Measurements from ENCODE around the gene HSD17B12.

Gene HSD17B12

DNA sequence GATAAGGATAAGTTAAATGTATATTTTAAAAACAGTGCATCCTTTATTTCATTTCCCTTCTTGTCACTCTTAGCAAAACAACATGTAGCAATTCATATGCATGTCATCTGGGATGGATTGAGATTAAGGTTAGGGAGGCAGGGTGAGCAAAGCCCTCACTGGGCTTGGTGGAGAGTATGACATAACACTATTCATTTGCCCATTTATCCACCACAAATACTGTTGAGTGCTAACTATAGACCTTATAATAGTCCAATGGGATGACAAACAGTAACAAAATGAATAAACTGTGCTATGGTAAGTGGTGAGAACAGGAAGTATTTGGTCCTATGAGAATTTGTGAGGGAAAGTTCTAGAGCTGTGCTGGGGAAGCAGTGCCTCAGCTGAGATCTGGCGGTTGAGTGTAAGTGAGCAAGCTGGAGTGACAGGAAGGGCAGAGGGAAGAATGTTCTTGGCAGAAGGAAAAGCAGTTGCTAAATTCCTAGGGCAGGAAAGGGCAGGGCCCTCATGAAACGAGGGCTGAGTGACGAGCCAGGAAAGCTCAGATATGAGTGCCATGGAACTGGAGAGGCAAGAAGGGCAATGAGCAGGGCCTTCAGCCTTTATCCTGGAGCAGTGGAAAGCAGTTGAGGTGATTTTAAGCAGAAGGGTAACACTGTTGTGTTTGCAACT is 6.7 kb downstream of the HSD17B12 start:
- H3K36me3 ChIP-seq (ENCODE audit: insufficient read depth, low read length), result peaks cover 42% of the 10 kb centered on the region
- no peaks in the 10 kb centered on the region for H3K9me3 ChIP-seq (ENCODE audit: low read length)
- H3K9ac ChIP-seq (ENCODE audit: low read length), result no peak overlapping the region
- H3K4me1 ChIP-seq (ENCODE audit: insufficient read depth, low read length, severe bottlenecking), result peaks cover 70% of the 10 kb centered on the region
- no peak overlapping the region for H2AFZ ChIP-seq (ENCODE audit: low read length)
- H3K9me2 ChIP-seq (ENCODE audit: low read depth, low read length), result no peaks in the 10 kb centered on the region
- H3F3A ChIP-seq (ENCODE audit: insufficient read depth, low read length), result no peaks in the 10 kb centered on the region
- H3K79me2 ChIP-seq (ENCODE audit: insufficient read depth, low read length), result peaks cover 63% of the 10 kb centered on the region
- no peaks in the 10 kb centered on the region for H3K27me3 ChIP-seq (ENCODE audit: insufficient read depth, low read length)
- TF ChIP-seq CTCF (IDR thresholded peaks at IDR 0.05; ENCODE audit: low read length) (no peak), EZH2 (IDR thresholded peaks at IDR 0.05; ENCODE audit: borderline replicate concordance, low read length) (no peak)
- H3K4me2 ChIP-seq (ENCODE audit: low read length), result no peak overlapping the region
- no peak overlapping the region for H3K27ac ChIP-seq (ENCODE audit: low read depth, low read length, poor library complexity, severe bottlenecking)
- H3K4me3 ChIP-seq (ENCODE audit: low read depth, low read length, poor library complexity, severe bottlenecking), result no peak overlapping the region
- H4K20me1 ChIP-seq (ENCODE audit: insufficient read depth, low read length), result no peaks in the 10 kb centered on the region

- no peak overlapping the region for H3K9ac ChIP-seq (ENCODE audit: low read length)
- no peak overlapping the region for H3K27ac ChIP-seq (ENCODE audit: low read depth, low read length, poor library complexity, severe bottlenecking)
- TF ChIP-seq EZH2 (IDR thresholded peaks at IDR 0.05; ENCODE audit: borderline replicate concordance, low read length), result no peak
- TF ChIP-seq CTCF (IDR thresholded peaks at IDR 0.05; ENCODE audit: low read length), result no peak
- no peaks in the 10 kb centered on the region for H3K27me3 ChIP-seq (ENCODE audit: insufficient read depth, low read length)
- no peaks in the 10 kb centered on the region for H3K9me3 ChIP-seq (ENCODE audit: low read length)
- H3K9me2 ChIP-seq (ENCODE audit: low read depth, low read length), result no peaks in the 10 kb centered on the region
- H2AFZ ChIP-seq (ENCODE audit: low read length), result no peak overlapping the region
- peaks cover 70% of the 10 kb centered on the region for H3K4me1 ChIP-seq (ENCODE audit: insufficient read depth, low read length, severe bottlenecking)
- no peaks in the 10 kb centered on the region for H4K20me1 ChIP-seq (ENCODE audit: insufficient read depth, low read length)
- no peaks in the 10 kb centered on the region for H3F3A ChIP-seq (ENCODE audit: insufficient read depth, low read length)
- H3K36me3 ChIP-seq (ENCODE audit: insufficient read depth, low read length), result peaks cover 37% of the 10 kb centered on the region
- no peak overlapping the region for H3K4me3 ChIP-seq (ENCODE audit: low read depth, low read length, poor library complexity, severe bottlenecking)
- peaks cover 65% of the 10 kb centered on the region for H3K79me2 ChIP-seq (ENCODE audit: insufficient read depth, low read length)
- no peak overlapping the region for H3K4me2 ChIP-seq (ENCODE audit: low read length)
These were observed 7.9 kb downstream of the HSD17B12 start for GRCh38 chr11:43688394-43688793.

DNA sequence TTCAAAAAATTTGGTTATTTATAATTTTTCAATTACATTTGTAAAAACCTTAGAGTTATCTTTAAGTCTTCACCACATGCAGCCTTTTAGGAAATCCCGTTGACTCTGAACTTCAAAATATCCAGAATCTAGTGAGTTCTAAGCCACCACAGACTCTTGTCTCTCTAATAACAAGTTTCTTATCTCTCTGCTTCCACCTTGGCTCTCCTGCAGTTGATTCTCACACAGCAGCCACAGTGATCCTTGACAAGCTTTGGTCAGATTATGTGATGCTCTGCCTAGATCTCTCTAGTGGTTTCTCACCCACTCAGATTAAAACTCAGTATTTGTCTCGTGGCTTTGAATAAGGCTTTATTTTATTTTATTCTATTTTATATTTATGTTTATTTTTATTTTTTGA is 8.6 kb downstream of the HSD17B12 start:
- H3K9me2 ChIP-seq (ENCODE audit: low read depth, low read length), result no peaks in the 10 kb centered on the region
- no peaks in the 10 kb centered on the region for H3K9me3 ChIP-seq (ENCODE audit: low read length)
- no peaks in the 10 kb centered on the region for H4K20me1 ChIP-seq (ENCODE audit: insufficient read depth, low read length)
- H3K4me3 ChIP-seq (ENCODE audit: low read depth, low read length, poor library complexity, severe bottlenecking), result no peak overlapping the region
- no peak overlapping the region for H3K9ac ChIP-seq (ENCODE audit: low read length)
- H3K79me2 ChIP-seq (ENCODE audit: insufficient read depth, low read length), result peaks cover 67% of the 10 kb centered on the region
- H3K4me1 ChIP-seq (ENCODE audit: insufficient read depth, low read length, severe bottlenecking), result peaks cover 72% of the 10 kb centered on the region
- no peaks in the 10 kb centered on the region for H3K27me3 ChIP-seq (ENCODE audit: insufficient read depth, low read length)
- peaks cover 31% of the 10 kb centered on the region for H3K36me3 ChIP-seq (ENCODE audit: insufficient read depth, low read length)
- no peak overlapping the region for H3K4me2 ChIP-seq (ENCODE audit: low read length)
- TF ChIP-seq EZH2 (IDR thresholded peaks at IDR 0.05; ENCODE audit: borderline replicate concordance, low read length) (no peak), CTCF (IDR thresholded peaks at IDR 0.05; ENCODE audit: low read length) (no peak)
- no peak overlapping the region for H2AFZ ChIP-seq (ENCODE audit: low read length)
- no peaks in the 10 kb centered on the region for H3F3A ChIP-seq (ENCODE audit: insufficient read depth, low read length)
- H3K27ac ChIP-seq (ENCODE audit: low read depth, low read length, poor library complexity, severe bottlenecking), result no peak overlapping the region

Measured in OCI-LY1 (cell line).